ENCODE measurements around the gene THUMPD3.

The THUMPD3 gene

GRCh38 chr3:9430733-9431132 lies 67.9 kb downstream of the THUMPD3 start:
- DNase-seq: no peak

GRCh38 chr3:9433627-9434521 lies 71.0 kb downstream of the THUMPD3 start:
- no peak for DNase-seq

GRCh38 chr3:9435316-9435715 lies 72.5 kb downstream of the THUMPD3 start:
- DNase-seq: no peak
